ENCODE data around the gene GON4L. TPM values are rescaled to one million over a fixed set of nuclear protein-coding genes. Genes with fewer than 3 reads are reported as not detected.
"Not testable (repeated sequence)": the region's sequence is repeated elsewhere in the genome, so short reads cannot be mapped to it uniquely, and the experiment has no call there.

The GON4L gene
- total RNA-seq, 1 donor: 39.4 TPM

GRCh38 chr1:155747586-155747985, 109.4 kb downstream of the GON4L start:
- H3K79me2 ChIP-seq (ENCODE audit: insufficient read depth, low read length); H3K4me2 ChIP-seq (ENCODE audit: insufficient read depth, low read length); DNase-seq (ENCODE audit: insufficient read length, low spot score, missing footprints): not testable (repeated sequence)

GRCh38 chr1:155745284-155746228, 111.5 kb downstream of the GON4L start:
- H3K79me2 ChIP-seq (ENCODE audit: insufficient read depth, low read length); H3K27me3 ChIP-seq (ENCODE audit: insufficient read depth, low read length); H3K9me3 ChIP-seq (ENCODE audit: low read depth, low read length); H4K20me1 ChIP-seq (ENCODE audit: insufficient read depth, low read length): not testable (repeated sequence)
- H3K4me2 ChIP-seq (ENCODE audit: insufficient read depth, low read length): peak overlapping the region; percentile 85
- peak; percentile 91 for DNase-seq (ENCODE audit: insufficient read length, low spot score, missing footprints)
- H3K4me1 ChIP-seq (ENCODE audit: insufficient read depth, low read length): peaks cover 19% of the 10 kb centered on the region
- H3K27ac ChIP-seq (ENCODE audit: low read depth, low read length): peak overlapping the region; percentile 72
- peaks cover 15% of the 10 kb centered on the region for H3K36me3 ChIP-seq (ENCODE audit: insufficient read depth, low read length)
- H3K4me3 ChIP-seq (ENCODE audit: insufficient read depth, low read length): peak overlapping the region; percentile 73
- H2AFZ ChIP-seq (ENCODE audit: low read length): peak overlapping the region; percentile 85

More at GRCh38 chr1:155747586-155747985, 109.4 kb downstream of the GON4L start:
- Histone ChIP-seq H3K36me3 (ENCODE audit: insufficient read depth, low read length) (peaks cover 25% of the 10 kb centered on the region), H3K27ac (ENCODE audit: low read depth, low read length) (peak overlapping the region; percentile 72), H3K4me1 (ENCODE audit: insufficient read depth, low read length) (peaks cover 19% of the 10 kb centered on the region)
- not testable (repeated sequence) for H3K4me3 ChIP-seq (ENCODE audit: insufficient read depth, low read length); H3K27me3 ChIP-seq (ENCODE audit: insufficient read depth, low read length); H4K20me1 ChIP-seq (ENCODE audit: insufficient read depth, low read length); H2AFZ ChIP-seq (ENCODE audit: low read length); H3K9me3 ChIP-seq (ENCODE audit: low read depth, low read length)

- H3K4me2 ChIP-seq (ENCODE audit: insufficient read depth, low read length): peak overlapping the region; percentile 85
- peak overlapping the region; percentile 72 for H3K27ac ChIP-seq (ENCODE audit: low read depth, low read length)
- H3K4me3 ChIP-seq (ENCODE audit: insufficient read depth, low read length): peak overlapping the region; percentile 73
- DNase-seq (ENCODE audit: insufficient read length, low spot score, missing footprints): no peak
- no peaks in the 10 kb centered on the region for H3K27me3 ChIP-seq (ENCODE audit: insufficient read depth, low read length)
- peaks cover 14% of the 10 kb centered on the region for H3K36me3 ChIP-seq (ENCODE audit: insufficient read depth, low read length)
- peaks cover 19% of the 10 kb centered on the region for H3K4me1 ChIP-seq (ENCODE audit: insufficient read depth, low read length)
- no peaks in the 10 kb centered on the region for H3K9me3 ChIP-seq (ENCODE audit: low read depth, low read length)
- H3K79me2 ChIP-seq (ENCODE audit: insufficient read depth, low read length): no peaks in the 10 kb centered on the region
- no peaks in the 10 kb centered on the region for H4K20me1 ChIP-seq (ENCODE audit: insufficient read depth, low read length)
- no peak for TF ChIP-seq CTCF (IDR thresholded peaks at IDR 0.05; ENCODE audit: extremely low read depth, low read depth, low read length)
- peak overlapping the region; percentile 85 for H2AFZ ChIP-seq (ENCODE audit: low read length)
These were observed 112.2 kb downstream of the GON4L start for GRCh38 chr1:155744711-155745283.

- Histone ChIP-seq H3K27ac (ENCODE audit: low read depth, low read length) (no peak overlapping the region), H4K20me1 (ENCODE audit: insufficient read depth, low read length) (no peaks in the 10 kb centered on the region), H3K4me1 (ENCODE audit: insufficient read depth, low read length) (peaks cover 3% of the 10 kb centered on the region), H3K36me3 (ENCODE audit: insufficient read depth, low read length) (peaks cover 24% of the 10 kb centered on the region), H3K27me3 (ENCODE audit: insufficient read depth, low read length) (no peaks in the 10 kb centered on the region), H3K79me2 (ENCODE audit: insufficient read depth, low read length) (no peaks in the 10 kb centered on the region), H2AFZ (ENCODE audit: low read length) (no peak overlapping the region), H3K9me3 (ENCODE audit: low read depth, low read length) (no peaks in the 10 kb centered on the region), H3K4me3 (ENCODE audit: insufficient read depth, low read length) (no peak overlapping the region), H3K4me2 (ENCODE audit: insufficient read depth, low read length) (no peak overlapping the region)
- DNase-seq (ENCODE audit: insufficient read length, low spot score, missing footprints): no peak
- no peak for TF ChIP-seq CTCF (IDR thresholded peaks at IDR 0.05; ENCODE audit: extremely low read depth, low read depth, low read length)
These were observed 115.1 kb downstream of the GON4L start for GRCh38 chr1:155741908-155742307.

Data from osteoblast (primary cell).